HepG2 (cell line): ENCODE results near the gene INO80. TPM values are rescaled to one million over a fixed set of nuclear protein-coding genes. Genes with fewer than 3 reads are reported as not detected.

Experiments used
- ARHGAP35 ChIP-seq: sonication (generic); formaldehyde crosslinking; IDR thresholded peaks from 2 replicates; pipeline ENCODE4 v1.9.0; 2022; ENCODE audit warnings: mild to moderate bottlenecking, inconsistent platforms, moderate library complexity, missing genetic modification reagents, borderline replicate concordance
- CBX5 ChIP-seq: sonication (generic); formaldehyde crosslinking; IDR thresholded peaks from 2 replicates; pipeline ENCODE4 v1.4.0; 2020; ENCODE audit warnings: missing genetic modification reagents, borderline replicate concordance
- DMAP1 ChIP-seq: IDR thresholded peaks from 2 replicates; pipeline ENCODE4 v1.6.1; 2016
- EED ChIP-seq: sonication (generic); formaldehyde crosslinking; IDR thresholded peaks from 2 replicates; pipeline ENCODE4 v1.5.0; 2020; ENCODE audit warnings: mild to moderate bottlenecking, missing genetic modification reagents
- ETV5 ChIP-seq: IDR thresholded peaks from 2 replicates; pipeline ENCODE4 v1.6.1; 2018; ENCODE audit warnings: missing biosample characterization, missing genetic modification reagents, inconsistent platforms, borderline replicate concordance
- KAT2B ChIP-seq: fragments of 150-350 bp; IDR thresholded peaks from 2 replicates; pipeline ENCODE4 v1.6.1; 2014; ENCODE audit warnings: low read depth, low read length, borderline replicate concordance
- MTF1 ChIP-seq: sonication (generic); formaldehyde crosslinking; IDR thresholded peaks from 2 replicates; pipeline ENCODE4 v1.5.0; 2020; ENCODE audit warnings: missing genetic modification reagents
- NFE2 ChIP-seq: sonication (generic); formaldehyde crosslinking; IDR thresholded peaks from 2 replicates; pipeline ENCODE4 v1.4.0; 2020; ENCODE audit warnings: missing genetic modification reagents
- NFYC ChIP-seq: IDR thresholded peaks from 2 replicates; pipeline ENCODE4 v1.6.1; 2016; ENCODE audit warnings: missing genetic modification reagents, missing compliant biosample characterization
- ONECUT2 ChIP-seq: sonication (generic); formaldehyde crosslinking; IDR thresholded peaks from 2 replicates; pipeline ENCODE4 v1.4.0; 2020; ENCODE audit warnings: missing genetic modification reagents
- POLR2AphosphoS2 ChIP-seq: IDR thresholded peaks from 2 replicates; pipeline ENCODE4 v1.6.1; 2011; ENCODE audit warnings: low read depth, low read length, improper control_type of control experiment
- PRDM15 ChIP-seq: sonication (generic); formaldehyde crosslinking; IDR thresholded peaks from 2 replicates; pipeline ENCODE4 v1.4.0; 2020; ENCODE audit warnings: missing genetic modification reagents
- RNF219 ChIP-seq: sonication (generic); formaldehyde crosslinking; IDR thresholded peaks from 2 replicates; pipeline ENCODE4 v1.5.0; 2020; ENCODE audit warnings: mild to moderate bottlenecking, missing genetic modification reagents
- SATB2 ChIP-seq: sonication (generic); formaldehyde crosslinking; IDR thresholded peaks from 2 replicates; pipeline ENCODE4 v1.5.0; 2020; ENCODE audit warnings: missing genetic modification reagents
- SETDB1 ChIP-seq: sonication (generic); formaldehyde crosslinking; IDR thresholded peaks from 2 replicates; pipeline ENCODE4 v1.5.1; 2020; ENCODE audit warnings: missing genetic modification reagents, mild to moderate bottlenecking, borderline replicate concordance
- TOPORS ChIP-seq: sonication (generic); formaldehyde crosslinking; IDR thresholded peaks from 2 replicates; pipeline ENCODE4 v1.8.0; 2023; ENCODE audit warnings: mild to moderate bottlenecking, missing genetic modification reagents
- XBP1 ChIP-seq: sonication (generic); formaldehyde crosslinking; IDR thresholded peaks from 2 replicates; pipeline ENCODE4 v1.5.0; 2020; ENCODE audit warnings: missing genetic modification reagents
- ZNF251 ChIP-seq: sonication (generic); formaldehyde crosslinking; IDR thresholded peaks from 2 replicates; pipeline ENCODE4 v1.9.0; 2021; ENCODE audit warnings: mild to moderate bottlenecking, missing genetic modification reagents
- ZNF337 ChIP-seq: sonication (generic); formaldehyde crosslinking; IDR thresholded peaks from 2 replicates; pipeline ENCODE4 v1.5.1; 2020; ENCODE audit warnings: missing genetic modification reagents, low read depth, mild to moderate bottlenecking, borderline replicate concordance
- ZNF34 ChIP-seq: sonication (generic); formaldehyde crosslinking; IDR thresholded peaks from 2 replicates; pipeline ENCODE4 v1.4.0; 2020; ENCODE audit warnings: mild to moderate bottlenecking, missing genetic modification reagents, borderline replicate concordance
- ZNF691 ChIP-seq: sonication (generic); formaldehyde crosslinking; IDR thresholded peaks from 2 replicates; pipeline ENCODE4 v1.4.0; 2020; ENCODE audit warnings: missing genetic modification reagents, low read depth, mild to moderate bottlenecking, borderline replicate concordance
- ZSCAN31 ChIP-seq: sonication (generic); formaldehyde crosslinking; IDR thresholded peaks from 2 replicates; pipeline ENCODE4 v1.5.0; 2020; ENCODE audit warnings: low read depth, mild to moderate bottlenecking, missing genetic modification reagents
- polyA plus RNA-seq, 8 experiments: library from polyadenylated mRNA; depleted of rRNA in 3 of 8; stranded (reverse) in 7 of 8; unstranded in 1 of 8; fragments of >200 nt; fragmentation: Illumina TruSeq in 4 of 8; extraction: Trizol in 4 of 8; gene quantifications; 2 replicates each; pipeline versions ENCODE4 v1.2.1 to v1.2.3, GENCODE V29; 2011 to 2016; ENCODE audit warnings: low read depth in 4 of 8, missing spikeins in 1 of 8, mixed read lengths in 1 of 8; ENCODE audit not compliant: insufficient read depth in 1 of 8
- total RNA-seq, 5 experiments: library from RNA; depleted of rRNA; stranded (reverse); fragments of >200 nt; fragmentation: Illumina TruSeq; extraction: Trizol; gene quantifications; 2 replicates each; pipeline ENCODE4 v1.2.3, GENCODE V29; 2016; ENCODE audit warnings: low read depth in 1 of 5

INO80 gene
- total and polyA plus RNA-seq, 2 of the 13 experiments (the other 11 are each of a cell fraction or from before 2014, with no cell fraction given) = 3.6 to 14.8 TPM

GRCh38 chr15:41116116-41116961 is at the start of gene INO80 (continued):
- no peak for TF ChIP-seq XBP1 (CRISPR knock-in tag)
- TF ChIP-seq ETV5 (CRISPR knock-in tag) = peak; percentile 45; the same call in 1 of the 2 replicates
- TF ChIP-seq ZNF337 (CRISPR knock-in tag) = no peak
- TF ChIP-seq DMAP1 = peak; percentile 80
- no peak for TF ChIP-seq RNF219 (CRISPR knock-in tag)
- TF ChIP-seq SETDB1 (CRISPR knock-in tag) = no peak
- no peak for TF ChIP-seq MTF1 (CRISPR knock-in tag)
- peak; percentile 56; the same call in 1 of the 2 replicates for TF ChIP-seq ARHGAP35 (CRISPR knock-in tag)
- no peak for TF ChIP-seq KAT2B
- TF ChIP-seq TOPORS (CRISPR knock-in tag) = no peak
- peak; percentile 63; the same call in 1 of the 2 replicates for TF ChIP-seq NFE2 (CRISPR knock-in tag)
- TF ChIP-seq ZNF34 (CRISPR knock-in tag) = 0 out of 2 replicates have a peak, but pooled peaks have one; percentile 25
- peak; percentile 95 for TF ChIP-seq POLR2AphosphoS2
- no peak for TF ChIP-seq PRDM15
- no peak for TF ChIP-seq ZNF251 (CRISPR knock-in tag)
- 0 out of 2 replicates have a peak, but pooled peaks have one; percentile 32 for TF ChIP-seq ZSCAN31
- peak; percentile 16; the same call in 1 of the 2 replicates for TF ChIP-seq EED (CRISPR knock-in tag)
- TF ChIP-seq NFYC (CRISPR knock-in tag) = 0 out of 2 replicates have a peak, but pooled peaks have one; percentile 35
- no peak for TF ChIP-seq ZNF691 (CRISPR knock-in tag)
- peak; percentile 74; the same call in 1 of the 2 replicates for TF ChIP-seq CBX5 (CRISPR knock-in tag)
- TF ChIP-seq SATB2 (CRISPR knock-in tag) = no peak
- TF ChIP-seq ONECUT2 = 0 out of 2 replicates have a peak, but pooled peaks have one; percentile 38
